Sciatic nerve (tissue), 2 donors: Measurements from ENCODE around the gene SLC37A3. TPM values are rescaled to one million over a fixed set of nuclear protein-coding genes. Genes with fewer than 3 reads are reported as not detected.
"Not testable (repeated sequence)": the region's sequence is repeated elsewhere in the genome, so short reads cannot be mapped to it uniquely, and the experiment has no call there.

Experiments used
- ATAC-seq: fragments of 200-7000 bp; cut with Tn5 transposase; one replicate; pipeline ENCODE4 v1.9.1; 2020; ENCODE audit warnings: mild to moderate bottlenecking, moderate library complexity
- DNase-seq: peaks from one replicate; pipeline ENCODE4 v3.0.0-alpha.2; 2020; ENCODE audit warnings: low spot score
- intact Hi-C: fragments of 100-400 bp; cut with DNase I; formaldehyde crosslinking; loops from one replicate; pipeline ENCODE4 v1.14.2; 2022
- total RNA-seq: library from RNA; stranded (reverse); fragmentation: NEBNext Ultra II Directional; extraction: Animal tissue kit (Norgen Biotek cat#: 25700); gene quantifications from one replicate; pipeline ENCODE4 v1.2.1, GENCODE V29; 2021
- donor health status: DM: no; HTN: no; CAD: no.
- donor health status: DM: no; HTN: no; CAD: no.

The SLC37A3 gene
- total RNA-seq, 1 donor from 2014 or later: 56.7 TPM

- ATAC-seq: peak; percentile 46
- no peak for DNase-seq
- intact Hi-C loops: no loop called here
Measured at GRCh38 chr7:140358412-140359051, 39.8 kb downstream of the SLC37A3 start.

DNA sequence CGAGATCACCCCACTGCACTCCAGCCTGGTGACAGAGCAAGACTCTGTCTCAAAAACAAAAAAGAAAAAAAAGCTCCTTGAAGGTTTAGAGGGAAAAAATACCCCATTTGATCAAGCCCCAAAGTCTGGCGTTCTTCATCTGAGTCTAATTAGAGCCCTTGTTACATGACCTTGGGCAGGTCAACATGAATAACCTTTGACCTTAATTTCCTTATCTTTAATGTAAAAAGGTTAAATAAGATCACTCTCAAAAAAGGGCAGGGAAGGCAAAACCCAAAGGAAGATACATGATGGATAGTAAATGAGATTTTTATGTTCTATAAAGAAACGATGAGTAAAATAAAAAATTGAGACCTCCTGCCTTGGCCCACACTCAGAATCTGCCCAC is 40.3 kb downstream of the SLC37A3 start:
- ATAC-seq: no peak
- intact Hi-C loops: no loop called here
- no peak for DNase-seq

DNA sequence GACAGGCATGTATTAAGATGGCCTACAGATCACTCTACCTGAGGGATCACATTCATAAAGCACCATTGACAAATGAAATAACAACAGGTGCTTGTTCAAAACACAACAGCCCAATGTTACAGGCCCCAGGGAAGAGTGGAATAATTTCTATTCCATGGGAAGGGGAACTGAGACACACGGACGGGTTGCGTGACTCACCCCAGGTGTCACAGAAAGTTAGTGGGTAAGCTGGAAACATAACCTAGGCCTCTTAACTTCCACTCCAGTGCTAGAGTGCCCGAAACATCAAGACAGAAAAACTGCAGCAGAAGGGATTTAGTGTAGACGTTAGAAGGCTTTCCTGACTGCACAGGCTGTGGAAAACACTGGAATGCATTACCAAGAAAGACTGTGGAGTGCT is 48.3 kb downstream of the SLC37A3 start:
- no peak for DNase-seq
- ATAC-seq: no peak
- intact Hi-C loops: no loop called here

- ATAC-seq (peak; percentile 68), DNase-seq (no peak)
- intact Hi-C loops: loop anchor here (5.0 kb wide), 1 partner anchor 1002 kb away; no protein-coding TSS in a partner anchor
Measured at GRCh38 chr7:140349144-140349771, 49.1 kb downstream of the SLC37A3 start.

- peak; percentile 45 for ATAC-seq
- DNase-seq: no peak
- intact Hi-C loops: loop anchor here (5.0 kb wide), 1 partner anchor 1001 kb away; no protein-coding TSS in a partner anchor
Measured at GRCh38 chr7:140348161-140348849, 50.0 kb downstream of the SLC37A3 start.

DNA sequence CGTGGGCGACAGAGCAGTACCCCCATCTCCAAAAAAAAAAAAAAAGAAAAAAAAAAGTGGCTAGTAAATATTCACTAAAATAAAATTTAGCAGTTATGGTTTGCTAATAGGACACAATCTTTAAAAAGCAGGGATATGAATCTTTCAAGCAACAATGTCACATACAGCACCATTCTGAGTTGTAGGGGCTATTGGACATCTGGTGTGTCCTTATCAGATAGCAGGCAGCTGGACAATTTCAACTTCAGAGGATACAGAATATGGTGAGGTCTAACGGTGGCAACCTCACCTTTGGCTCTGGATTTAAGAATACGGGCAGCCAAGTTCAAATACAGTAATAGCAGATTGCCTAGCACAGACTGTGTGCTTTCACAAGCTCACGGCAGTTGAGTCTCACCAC is 51.1 kb downstream of the SLC37A3 start:
- intact Hi-C loops: loop anchor here (5.0 kb wide), 1 partner anchor 1000 kb away; no protein-coding TSS in a partner anchor
- ATAC-seq: no peak
- DNase-seq: no peak

GRCh38 chr7:140345426-140345825 is 52.9 kb downstream of the SLC37A3 start:
- intact Hi-C loops: loop anchor here (5.0 kb wide), 1 partner anchor 998 kb away; no protein-coding TSS in a partner anchor
- DNase-seq (no peak), ATAC-seq (no peak)

DNA sequence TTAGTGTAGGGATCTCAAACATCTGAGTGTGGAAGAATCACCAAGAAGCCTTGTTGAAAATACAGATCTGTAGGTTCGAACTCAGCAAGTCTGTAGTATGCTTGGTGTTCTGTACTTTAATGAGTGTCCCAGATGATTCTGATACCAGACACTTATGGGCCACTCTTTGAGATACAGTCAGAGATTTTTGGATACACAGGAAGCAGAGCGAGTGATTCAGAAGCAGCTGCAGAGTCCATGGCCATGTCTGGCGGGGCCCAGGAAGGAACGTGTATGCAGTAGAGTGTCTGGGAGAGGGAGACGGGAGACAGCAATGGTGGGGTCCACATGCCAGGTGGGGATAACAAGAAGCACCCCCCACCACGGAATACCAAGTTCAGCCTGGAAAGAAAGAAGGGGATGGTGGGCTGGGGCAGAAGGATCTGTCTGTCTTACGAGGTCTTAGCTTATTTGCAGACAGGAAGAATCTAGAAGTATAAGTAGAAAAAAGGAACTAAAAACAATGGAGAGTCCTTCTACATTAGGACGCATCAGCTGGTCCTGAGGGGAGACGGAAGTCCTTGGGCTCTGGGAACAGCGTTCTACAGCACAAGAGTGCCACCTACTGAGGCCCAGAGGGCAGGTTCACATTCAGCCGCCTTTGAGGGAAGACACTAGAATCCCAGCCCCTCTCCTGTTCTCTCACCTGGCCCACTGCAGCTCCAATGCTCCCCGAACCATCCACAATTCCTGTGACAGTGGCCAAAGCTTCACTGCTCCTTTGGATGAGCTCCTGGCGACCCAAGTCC is 55.4 kb downstream of the SLC37A3 start:
- DNase-seq: no peak
- intact Hi-C loops: no loop called here

DNA sequence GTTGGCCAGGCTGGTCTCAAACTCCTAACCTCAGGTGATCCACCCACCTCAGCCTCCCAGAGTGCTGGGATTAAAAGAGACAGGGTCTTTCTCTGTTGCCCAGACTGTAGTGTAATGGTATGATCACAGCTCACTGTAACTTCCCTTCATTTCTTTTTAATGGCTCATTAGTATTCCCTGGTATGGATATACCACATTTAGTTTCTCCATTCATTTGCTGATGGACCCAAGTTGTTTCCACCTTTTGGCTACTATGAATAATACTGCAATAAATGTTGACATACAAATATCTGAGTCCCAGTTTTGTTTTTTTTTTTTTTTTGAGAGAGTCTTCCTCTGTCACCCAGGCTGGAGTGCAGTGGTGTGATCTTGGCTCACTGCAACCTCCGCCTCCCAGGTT is 59.4 kb downstream of the SLC37A3 start:
- DNase-seq, intact Hi-C loops, ATAC-seq: not testable (repeated sequence)

More for the DNA sequence above, 55.4 kb downstream of the SLC37A3 start:
- peak; percentile 84 for ATAC-seq

- intact Hi-C loops: no loop called here
- ATAC-seq: no peak
- no peak for DNase-seq
Measured at GRCh38 chr7:140334341-140335057, 63.8 kb downstream of the SLC37A3 start.

DNA sequence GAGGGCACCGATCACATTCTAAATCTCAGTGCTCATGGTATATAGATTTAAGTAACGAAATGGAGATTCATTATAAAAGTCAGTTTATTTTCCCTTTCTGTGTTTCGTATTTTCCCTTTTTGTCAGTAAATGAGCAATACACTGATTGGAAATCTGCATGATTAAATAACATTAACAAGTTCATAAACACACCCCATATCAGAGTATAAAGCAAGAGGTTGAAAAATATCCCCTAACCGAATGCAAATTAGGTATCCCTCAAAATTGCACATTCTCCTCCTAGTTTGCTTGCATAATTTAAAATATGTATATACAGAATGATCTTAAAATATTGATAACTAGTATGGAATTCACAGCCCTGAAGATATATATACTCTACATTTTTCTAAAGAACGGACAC is 64.6 kb downstream of the SLC37A3 start:
- intact Hi-C loops: no loop called here

DNA sequence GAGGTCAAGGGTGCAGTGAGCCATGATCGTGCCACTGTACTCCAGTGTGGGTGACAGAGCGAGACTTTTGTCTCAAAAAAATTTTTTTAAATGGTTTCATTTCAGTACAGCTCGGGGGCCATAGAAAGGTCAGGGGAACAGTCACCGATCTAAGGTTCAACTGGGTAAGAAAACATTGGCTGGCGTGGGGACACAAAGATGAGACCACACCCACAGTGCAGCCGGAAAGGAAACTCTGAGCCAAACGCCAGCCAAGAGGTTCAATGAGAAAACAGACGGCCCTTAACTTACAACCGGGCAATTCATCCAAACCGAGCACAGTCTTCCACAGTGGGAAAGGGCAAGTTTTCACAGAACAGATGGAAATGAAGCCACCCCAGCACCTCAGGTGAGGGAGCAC is 65.1 kb downstream of the SLC37A3 start:
- ATAC-seq (no peak), DNase-seq (no peak)

More for the DNA sequence above, 64.6 kb downstream of the SLC37A3 start:
- no peak for ATAC-seq
- DNase-seq: no peak

GRCh38 chr7:140330595-140330994 is 67.7 kb downstream of the SLC37A3 start:
- intact Hi-C loops: no loop called here
- ATAC-seq (no peak), DNase-seq (no peak)

More for the DNA sequence above, 65.1 kb downstream of the SLC37A3 start:
- intact Hi-C loops: no loop called here

DNA sequence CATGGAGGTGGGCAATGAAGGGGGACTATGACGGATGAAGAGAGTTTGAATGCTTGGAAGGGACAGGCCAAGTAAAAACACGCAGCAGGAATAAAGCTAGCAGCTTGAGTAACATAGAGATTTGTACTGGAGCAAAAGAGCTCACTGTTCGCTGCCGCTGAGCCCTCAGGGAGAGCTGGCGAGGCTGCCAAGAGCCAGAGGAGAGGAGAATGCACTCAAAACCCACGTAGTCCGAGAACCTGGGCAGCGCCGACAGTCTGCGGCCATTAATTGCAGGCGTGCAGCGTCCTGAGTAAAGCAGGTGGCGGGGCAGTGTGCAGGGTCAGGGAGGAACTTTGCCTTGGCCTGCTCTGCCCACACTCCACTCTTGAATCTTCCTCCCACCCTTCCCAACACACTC is 68.2 kb downstream of the SLC37A3 start:
- DNase-seq (no peak), ATAC-seq (peak; percentile 11)
- intact Hi-C loops: no loop called here

DNA sequence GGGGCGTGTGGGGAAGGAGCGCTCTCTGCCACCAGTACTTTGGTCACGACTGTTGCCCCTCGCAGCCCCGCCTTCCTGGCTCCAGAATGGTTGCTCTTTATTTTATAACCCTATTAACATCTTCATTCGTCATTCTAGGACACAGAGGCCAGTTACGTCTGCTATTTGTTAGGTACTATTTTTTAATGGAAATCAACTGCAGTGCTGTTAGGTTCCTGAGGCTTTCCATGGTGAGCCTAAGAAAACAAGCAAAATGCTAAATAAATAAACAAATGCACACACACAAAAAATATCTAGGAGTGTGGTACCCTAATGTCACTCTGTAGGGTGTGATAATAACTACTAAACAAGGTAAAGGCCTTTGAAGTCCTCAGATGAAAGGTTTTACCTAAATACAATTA is 71.1 kb downstream of the SLC37A3 start:
- ATAC-seq (no peak), DNase-seq (no peak)
- intact Hi-C loops: loop anchor here (5.0 kb wide), 1 partner anchor 150 kb away; the partner anchor contains the start of gene KDM7A

DNA sequence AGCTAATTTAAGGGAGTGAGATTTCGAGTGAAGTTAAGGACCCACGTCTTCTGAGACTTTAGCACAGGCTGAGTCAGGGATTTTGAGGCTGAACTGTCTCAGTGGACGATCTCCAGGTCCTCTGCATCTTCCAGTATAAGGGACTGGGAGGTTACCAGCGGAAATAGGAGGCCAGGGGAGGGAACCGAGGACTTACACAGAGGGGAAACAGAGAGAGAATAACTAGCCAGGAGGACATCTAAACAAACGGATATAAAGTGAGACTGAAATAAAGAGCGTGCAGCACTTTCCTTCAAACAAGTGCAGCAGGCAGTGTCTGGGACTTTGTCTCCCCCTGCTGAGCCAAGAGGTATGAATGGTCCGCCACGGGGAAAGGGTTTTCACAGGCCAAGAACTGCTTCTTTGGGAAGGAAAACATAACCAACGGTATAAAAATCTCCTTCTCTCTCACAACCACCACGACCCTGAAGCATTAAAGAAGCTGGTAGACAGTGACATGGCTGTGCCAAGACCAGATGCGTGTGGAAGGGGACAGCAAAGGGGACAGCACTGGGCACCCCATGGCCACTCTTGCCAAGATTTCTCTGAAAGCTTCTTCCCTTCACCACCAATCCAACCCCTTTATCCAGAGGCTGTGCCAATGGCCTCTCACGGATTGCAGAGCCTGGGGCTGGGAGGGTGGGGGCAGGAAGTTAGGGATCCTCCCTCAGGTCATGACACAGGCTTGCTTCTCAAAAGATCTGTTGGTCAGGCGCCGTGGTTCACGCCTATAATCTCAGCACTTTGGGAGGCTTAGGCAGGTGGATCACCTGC is 72.0 kb downstream of the SLC37A3 start:
- intact Hi-C loops: loop anchor here (5.0 kb wide), 1 partner anchor 149 kb away; the partner anchor contains the start of gene KDM7A
- DNase-seq: peak; percentile 84
- ATAC-seq: peak; percentile 91

GRCh38 chr7:140325600-140325999 is 72.7 kb downstream of the SLC37A3 start:
- no peak for DNase-seq
- no peak for ATAC-seq

More at GRCh38 chr7:140325600-140325999, 72.7 kb downstream of the SLC37A3 start:
- intact Hi-C loops: loop anchor here (5.0 kb wide), 1 partner anchor 148 kb away; the partner anchor contains the start of gene KDM7A
